PC-9 (cell line): ENCODE results near the gene LOXL1.

Experiments used
- CTCF ChIP-seq: fragments of 200-600 bp; sonication (generic); conservative IDR thresholded peaks from 2 replicates; pipeline ENCODE4 v1.6.1; 2017; ENCODE audit warnings: mixed run types, antibody characterized with exemption, mild to moderate bottlenecking, moderate library complexity
- EZH2 ChIP-seq: fragments of 200-600 bp; sonication (generic); IDR thresholded peaks from 2 replicates; pipeline ENCODE4 v1.8.0; 2017; ENCODE audit warnings: antibody characterized with exemption, low read depth

DNA sequence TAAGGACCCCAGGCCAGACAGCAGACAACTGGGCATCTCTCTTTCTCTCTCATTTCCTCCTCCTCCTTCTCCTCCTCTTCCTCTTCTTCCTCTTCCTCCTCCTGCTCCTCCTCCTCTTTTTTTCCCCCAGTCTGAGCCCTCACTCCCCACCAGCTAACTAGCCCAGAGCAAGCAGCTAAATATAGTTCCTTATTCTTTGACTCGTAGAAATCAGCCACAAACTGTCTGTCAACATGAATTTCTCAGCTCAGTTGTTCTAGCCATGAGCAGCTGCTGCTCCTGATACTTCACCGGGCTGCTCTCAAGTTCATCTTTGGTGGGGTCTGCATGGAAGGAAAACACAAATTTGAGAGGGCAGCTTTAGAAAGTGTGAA is 19.2 kb upstream of the LOXL1 start:
- TF ChIP-seq CTCF (no peak), EZH2 (no peak)
